Naive thymus-derived CD4-positive, alpha-beta T cell (primary cell): Measurements from ENCODE around the gene LIPF. TPM values are rescaled to one million over a fixed set of nuclear protein-coding genes. Genes with fewer than 3 reads are reported as not detected.
"Not testable (repeated sequence)": the region's sequence is repeated elsewhere in the genome, so short reads cannot be mapped to it uniquely, and the experiment has no call there.

Source experiments
- ATAC-seq: fragments of 150-1000 bp; cut with Tn5 transposase; 2 replicates; pipeline ENCODE4 v1.10.0; 2021; ENCODE audit warnings: mild to moderate bottlenecking, moderate library complexity
- CTCF ChIA-PET: fragments of 350-600 bp; sonication (Branson Sonifier 250); formaldehyde crosslinking; loops from one replicate; lab custom pipeline; 2021; ENCODE audit warnings: antibody characterized with exemption; lab: Charles Lee
- POLR2A ChIA-PET: fragments of 350-600 bp; sonication (Branson Sonifier 250); formaldehyde crosslinking; loops from one replicate; lab custom pipeline; 2021; ENCODE audit warnings: antibody characterized with exemption, inconsistent platforms; lab: Charles Lee
- DNase-seq, 9 donors: peaks; one replicate each; pipeline versions ENCODE4 v3.0.0 to v3.0.0-alpha.2; 2020 to 2022; ENCODE audit warnings: mixed read lengths in 1 of 9
- H3K27ac ChIP-seq: one replicate; pipeline ENCODE4 v1.7.0; 2013; ENCODE audit warnings: mild to moderate bottlenecking, low read depth, low read length, moderate library complexity
- H3K27me3 ChIP-seq, 2 donors: one replicate each; pipeline ENCODE4 v1.7.0; 2013; ENCODE audit warnings: low read length in 2 of 2, mild to moderate bottlenecking in 2 of 2, moderate library complexity in 2 of 2; ENCODE audit not compliant: control insufficient read depth in 2 of 2, insufficient read depth in 2 of 2
- H3K36me3 ChIP-seq, 3 experiments: 1 replicate in 2 of 3; 2 replicates in 1 of 3; pipeline ENCODE4 v1.7.0; 2013; ENCODE audit warnings: low read length in 3 of 3, mild to moderate bottlenecking in 3 of 3, moderate library complexity in 1 of 3; ENCODE audit not compliant: insufficient read depth in 3 of 3, control insufficient read depth in 2 of 3
- H3K4me1 ChIP-seq, 2 donors: one replicate each; pipeline ENCODE4 v1.7.0; 2013; ENCODE audit warnings: low read length in 2 of 2, mild to moderate bottlenecking in 2 of 2, moderate library complexity in 1 of 2; ENCODE audit not compliant: control insufficient read depth in 2 of 2, insufficient read depth in 2 of 2
- H3K4me3 ChIP-seq: 2 replicates; pipeline ENCODE4 v1.7.0; 2013; ENCODE audit warnings: mild to moderate bottlenecking, low read length
- H3K9me3 ChIP-seq, 3 experiments: 1 replicate in 2 of 3; 2 replicates in 1 of 3; pipeline ENCODE4 v1.7.0; 2013; ENCODE audit warnings: low read length in 3 of 3; ENCODE audit not compliant: control insufficient read depth in 2 of 3
- H3K27ac Mint-ChIP-seq, 9 donors: one replicate each; pipeline ENCODE4 v1.8.0; 2020 to 2022; ENCODE audit warnings: mixed read lengths in 9 of 9, mild to moderate bottlenecking in 8 of 9, moderate library complexity in 5 of 9, inconsistent platforms in 2 of 9
- H3K27me3 Mint-ChIP-seq, 5 donors: one replicate each; pipeline ENCODE4 v1.8.0; 2021 to 2022; ENCODE audit warnings: mixed read lengths in 5 of 5, mild to moderate bottlenecking in 1 of 5
- H3K36me3 Mint-ChIP-seq, 5 donors: one replicate each; pipeline ENCODE4 v1.8.0; 2020 to 2022; ENCODE audit warnings: mixed read lengths in 5 of 5, mild to moderate bottlenecking in 3 of 5, inconsistent platforms in 1 of 5
- H3K4me1 Mint-ChIP-seq, 7 donors: one replicate each; pipeline ENCODE4 v1.8.0; 2020 to 2022; ENCODE audit warnings: mixed read lengths in 7 of 7, mild to moderate bottlenecking in 3 of 7, inconsistent platforms in 1 of 7
- H3K4me3 Mint-ChIP-seq, 10 donors: one replicate each; pipeline ENCODE4 v1.8.0; 2020 to 2022; ENCODE audit warnings: mild to moderate bottlenecking in 10 of 10, mixed read lengths in 10 of 10, moderate library complexity in 6 of 10, inconsistent platforms in 2 of 10
- H3K9me3 Mint-ChIP-seq, 11 donors: one replicate each; pipeline ENCODE4 v1.8.0; 2020 to 2022; ENCODE audit warnings: mixed read lengths in 11 of 11, mild to moderate bottlenecking in 4 of 11, inconsistent platforms in 1 of 11, moderate library complexity in 1 of 11
- intact Hi-C, 2 donors: fragments of 100-400 bp; cut with micrococcal nuclease; formaldehyde crosslinking; loops; one replicate each; pipeline ENCODE4 v1.15.1; 2023
- polyA plus RNA-seq, 2 donors: library from polyadenylated mRNA; unstranded; fragments of 300-500 nt; fragmentation: Illumina TruSeq; gene quantifications; one replicate each; pipeline ENCODE4 v1.2.3, GENCODE V29; 2021
- total RNA-seq, 6 experiments: library from RNA in 5 of 6; stranded (reverse) in 5 of 6; gene quantifications; 1 replicate in 5 of 6; 2 replicates in 1 of 6; pipeline ENCODE4 v1.2.3 and lab custom pipeline; 2021 to 2026

LIPF gene
- total and polyA plus RNA-seq, 7 experiments from 2014 or later: not detected

GRCh38 chr10:88657901-88658300 lies 6.3 kb upstream of the LIPF start:
- ChIA-PET CTCF (no interaction called here), POLR2A (no interaction called here)
- no peak overlapping the region for H3K4me3 Mint-ChIP-seq

GRCh38 chr10:88659725-88660597 lies 4.3 kb upstream of the LIPF start:
- POLR2A ChIA-PET: interaction anchor here (0.6 kb wide), 1 partner anchor 984 kb away, joined by 4 read pairs; no protein-coding TSS in a partner anchor
- no peak overlapping the region for H3K27ac Mint-ChIP-seq

More at GRCh38 chr10:88657901-88658300, 6.3 kb upstream of the LIPF start:
- no peaks in the 10 kb centered on the region for H3K9me3 ChIP-seq
- H3K27ac ChIP-seq: no peak overlapping the region
- intact Hi-C loops: no loop called here
- H3K36me3 Mint-ChIP-seq: no peaks in the 10 kb centered on the region
- H3K27me3 Mint-ChIP-seq: peaks cover 0 to 14% (median 5%) of the 10 kb centered on the region in 5 donors
- no peaks in the 10 kb centered on the region for H3K27me3 ChIP-seq
- H3K27ac Mint-ChIP-seq: no peak overlapping the region
- no peaks in the 10 kb centered on the region for H3K36me3 ChIP-seq
- no peaks in the 10 kb centered on the region for H3K4me1 Mint-ChIP-seq
- H3K4me1 ChIP-seq: no peaks in the 10 kb centered on the region
- DNase-seq (no peak), ATAC-seq (no peak)
- H3K4me3 ChIP-seq: no peak overlapping the region
- H3K9me3 Mint-ChIP-seq: no peaks in the 10 kb centered on the region

GRCh38 chr10:88660598-88660884 lies 3.7 kb upstream of the LIPF start:
- no peaks in the 10 kb centered on the region for H3K36me3 Mint-ChIP-seq
- Histone ChIP-seq H3K27ac (no peak overlapping the region), H3K4me1 (no peaks in the 10 kb centered on the region), H3K27me3 (no peaks in the 10 kb centered on the region), H3K9me3 (no peaks in the 10 kb centered on the region), H3K4me3 (no peak overlapping the region), H3K36me3 (no peaks in the 10 kb centered on the region)
- peaks cover 0 to 4% (median 0%) of the 10 kb centered on the region in 11 donors for H3K9me3 Mint-ChIP-seq
- H3K4me1 Mint-ChIP-seq: no peaks in the 10 kb centered on the region
- CTCF ChIA-PET: no interaction called here
- intact Hi-C loops: no loop called here
- ATAC-seq (no peak), DNase-seq (no peak)
- H3K4me3 Mint-ChIP-seq: no peak overlapping the region
- POLR2A ChIA-PET: interaction anchor here (0.6 kb wide), 1 partner anchor 983 kb away, joined by 4 read pairs; no protein-coding TSS in a partner anchor
- H3K27me3 Mint-ChIP-seq: peaks cover 0 to 14% (median 7%) of the 10 kb centered on the region in 5 donors
- H3K27ac Mint-ChIP-seq: no peak overlapping the region

More at GRCh38 chr10:88659725-88660597, 4.3 kb upstream of the LIPF start:
- ATAC-seq: no peak
- Mint-ChIP-seq H3K27me3 (peaks cover 1 to 14% (median 7%) of the 10 kb centered on the region in 5 donors), H3K4me3 (no peak overlapping the region), H3K9me3 (peaks cover 0 to 4% (median 0%) of the 10 kb centered on the region in 11 donors), H3K36me3 (no peaks in the 10 kb centered on the region), H3K4me1 (no peaks in the 10 kb centered on the region)
- Histone ChIP-seq H3K9me3 (no peaks in the 10 kb centered on the region), H3K4me1 (no peaks in the 10 kb centered on the region), H3K27me3 (no peaks in the 10 kb centered on the region), H3K4me3 (no peak overlapping the region), H3K36me3 (no peaks in the 10 kb centered on the region), H3K27ac (no peak overlapping the region)
- CTCF ChIA-PET: no interaction called here
- DNase-seq: no peak
- intact Hi-C loops: no loop called here

- Mint-ChIP-seq H3K4me1 (no peaks in the 10 kb centered on the region), H3K9me3 (peaks cover 0 to 4% (median 0%) of the 10 kb centered on the region in 11 donors), H3K27me3 (peaks cover 0 to 14% (median 7%) of the 10 kb centered on the region in 5 donors), H3K4me3 (no peak overlapping the region), H3K27ac (no peak overlapping the region), H3K36me3 (no peaks in the 10 kb centered on the region)
- DNase-seq: no peak
- ChIA-PET CTCF (no interaction called here), POLR2A (interaction anchor here (0.6 kb wide), 1 partner anchor 983 kb away, joined by 4 read pairs; no protein-coding TSS in a partner anchor)
- intact Hi-C loops: no loop called here
- no peak overlapping the region for H3K4me3 ChIP-seq
- H3K27ac ChIP-seq: no peak overlapping the region
- no peaks in the 10 kb centered on the region for H3K4me1 ChIP-seq
- H3K36me3 ChIP-seq: no peaks in the 10 kb centered on the region
- H3K27me3 ChIP-seq: no peaks in the 10 kb centered on the region
- no peak for ATAC-seq
- no peaks in the 10 kb centered on the region for H3K9me3 ChIP-seq
Measured at GRCh38 chr10:88661018-88661417, 3.2 kb upstream of the LIPF start.

- H3K9me3 ChIP-seq: no peaks in the 10 kb centered on the region
- peaks cover 0 to 4% (median 0%) of the 10 kb centered on the region in 11 donors for H3K9me3 Mint-ChIP-seq
- no peaks in the 10 kb centered on the region for H3K4me1 ChIP-seq
- H3K27ac ChIP-seq: no peak overlapping the region
- no peaks in the 10 kb centered on the region for H3K27me3 ChIP-seq
- ChIA-PET CTCF (interaction anchor here (0.6 kb wide), 1 partner anchor 32 kb away, joined by 3 read pairs; no protein-coding TSS in a partner anchor), POLR2A (no interaction called here)
- no peaks in the 10 kb centered on the region for H3K36me3 Mint-ChIP-seq
- intact Hi-C loops: no loop called here
- no peaks in the 10 kb centered on the region for H3K4me1 Mint-ChIP-seq
- H3K27ac Mint-ChIP-seq: no peak overlapping the region
- ATAC-seq (no peak), DNase-seq (no peak)
- peaks cover 0 to 14% (median 7%) of the 10 kb centered on the region in 5 donors for H3K27me3 Mint-ChIP-seq
- no peak overlapping the region for H3K4me3 ChIP-seq
- no peak overlapping the region for H3K4me3 Mint-ChIP-seq
- no peaks in the 10 kb centered on the region for H3K36me3 ChIP-seq
Measured at GRCh38 chr10:88661577-88661976, 2.7 kb upstream of the LIPF start.

GRCh38 chr10:88663153-88663552 lies 1.1 kb upstream of the LIPF start:
- CTCF ChIA-PET, H3K9me3 Mint-ChIP-seq, intact Hi-C loops, H3K9me3 ChIP-seq, H3K4me3 ChIP-seq, DNase-seq, H3K4me3 Mint-ChIP-seq, POLR2A ChIA-PET, ATAC-seq, H3K27ac ChIP-seq, H3K27me3 ChIP-seq, H3K4me1 Mint-ChIP-seq, H3K4me1 ChIP-seq, H3K36me3 Mint-ChIP-seq, H3K36me3 ChIP-seq: not testable (repeated sequence)
- peak overlapping the region in 1 of 9 donors; percentile 47 for H3K27ac Mint-ChIP-seq
- peaks cover 0 to 16% (median 3%) of the 10 kb centered on the region in 5 donors for H3K27me3 Mint-ChIP-seq
